Nephron progenitor cell (in vitro differentiated cells): ENCODE measurements around the gene FAM227B.

Experiments
- DNase-seq: peaks from one replicate; pipeline ENCODE4 v3.0.0; 2021
- H3K27ac Mint-ChIP-seq: 2 replicates; pipeline ENCODE4 v1.8.0; 2021; ENCODE audit warnings: mild to moderate bottlenecking, moderate library complexity, mixed read lengths
- H3K27me3 Mint-ChIP-seq: 2 replicates; pipeline ENCODE4 v1.8.0; 2021; ENCODE audit warnings: mild to moderate bottlenecking, low read depth, mixed read lengths; ENCODE audit not compliant: poor library complexity
- H3K36me3 Mint-ChIP-seq: 2 replicates; pipeline ENCODE4 v1.8.0; 2021; ENCODE audit warnings: low read depth, mixed read lengths
- H3K4me1 Mint-ChIP-seq: 2 replicates; pipeline ENCODE4 v1.8.0; 2021; ENCODE audit warnings: mixed read lengths
- H3K4me3 Mint-ChIP-seq: 2 replicates; pipeline ENCODE4 v1.8.0; 2021; ENCODE audit warnings: mild to moderate bottlenecking, moderate library complexity, mixed read lengths
- H3K9me3 Mint-ChIP-seq: 2 replicates; pipeline ENCODE4 v1.8.0; 2021; ENCODE audit warnings: mild to moderate bottlenecking, moderate library complexity, mixed read lengths
- TF ChIP-seq, protein P1 (sequence below): fragments of 200-600 bp; sonication (generic); IDR thresholded peaks from 2 replicates; pipeline ENCODE4 v1.5.0; 2021; ENCODE audit warnings: antibody characterized with exemption

The FAM227B gene

GRCh38 chr15:49506341-49506740, 114.3 kb downstream of the FAM227B start:
- peaks cover 10% of the 10 kb centered on the region for H3K36me3 Mint-ChIP-seq
- H3K27ac Mint-ChIP-seq = no peak overlapping the region
- TF ChIP-seq, protein P1, sequence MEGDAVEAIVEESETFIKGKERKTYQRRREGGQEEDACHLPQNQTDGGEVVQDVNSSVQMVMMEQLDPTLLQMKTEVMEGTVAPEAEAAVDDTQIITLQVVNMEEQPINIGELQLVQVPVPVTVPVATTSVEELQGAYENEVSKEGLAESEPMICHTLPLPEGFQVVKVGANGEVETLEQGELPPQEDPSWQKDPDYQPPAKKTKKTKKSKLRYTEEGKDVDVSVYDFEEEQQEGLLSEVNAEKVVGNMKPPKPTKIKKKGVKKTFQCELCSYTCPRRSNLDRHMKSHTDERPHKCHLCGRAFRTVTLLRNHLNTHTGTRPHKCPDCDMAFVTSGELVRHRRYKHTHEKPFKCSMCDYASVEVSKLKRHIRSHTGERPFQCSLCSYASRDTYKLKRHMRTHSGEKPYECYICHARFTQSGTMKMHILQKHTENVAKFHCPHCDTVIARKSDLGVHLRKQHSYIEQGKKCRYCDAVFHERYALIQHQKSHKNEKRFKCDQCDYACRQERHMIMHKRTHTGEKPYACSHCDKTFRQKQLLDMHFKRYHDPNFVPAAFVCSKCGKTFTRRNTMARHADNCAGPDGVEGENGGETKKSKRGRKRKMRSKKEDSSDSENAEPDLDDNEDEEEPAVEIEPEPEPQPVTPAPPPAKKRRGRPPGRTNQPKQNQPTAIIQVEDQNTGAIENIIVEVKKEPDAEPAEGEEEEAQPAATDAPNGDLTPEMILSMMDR = no peak
- DNase-seq = no peak
- H3K27me3 Mint-ChIP-seq = no peaks in the 10 kb centered on the region
- H3K4me3 Mint-ChIP-seq = no peak overlapping the region
- no peaks in the 10 kb centered on the region for H3K4me1 Mint-ChIP-seq
- peaks cover 20% of the 10 kb centered on the region for H3K9me3 Mint-ChIP-seq

DNA sequence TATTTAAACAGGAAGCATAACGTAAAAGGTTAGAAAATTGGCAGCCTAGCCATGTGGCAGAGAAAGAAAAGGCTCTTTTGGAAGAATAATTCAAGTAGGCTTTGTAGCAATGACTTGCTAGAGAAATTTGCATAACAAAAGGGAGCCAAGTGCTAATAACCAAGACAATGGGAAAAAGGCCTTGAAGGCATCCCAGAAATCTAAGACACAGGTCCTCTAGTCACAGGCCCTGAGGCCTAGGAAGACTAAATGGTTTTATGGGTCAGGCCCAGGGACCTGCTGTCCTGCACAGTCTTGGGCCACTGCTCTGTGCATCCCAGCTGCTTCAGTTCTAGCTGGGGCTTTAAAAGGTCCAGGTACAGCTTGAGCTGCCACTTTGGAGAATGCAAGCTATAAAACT, 119.0 kb downstream of the FAM227B start:
- H3K36me3 Mint-ChIP-seq = peaks cover 14% of the 10 kb centered on the region
- no peak overlapping the region for H3K27ac Mint-ChIP-seq
- TF ChIP-seq, protein P1 = no peak
- H3K9me3 Mint-ChIP-seq = peaks cover 30% of the 10 kb centered on the region
- no peaks in the 10 kb centered on the region for H3K27me3 Mint-ChIP-seq
- H3K4me3 Mint-ChIP-seq = no peak overlapping the region
- no peak for DNase-seq
- H3K4me1 Mint-ChIP-seq = no peaks in the 10 kb centered on the region

GRCh38 chr15:49495993-49496753, 124.4 kb downstream of the FAM227B start:
- no peak overlapping the region for H3K4me3 Mint-ChIP-seq

GRCh38 chr15:49494842-49495241, 125.8 kb downstream of the FAM227B start:
- Mint-ChIP-seq H3K27me3 (no peaks in the 10 kb centered on the region), H3K9me3 (peaks cover 3% of the 10 kb centered on the region)

More at GRCh38 chr15:49495993-49496753, 124.4 kb downstream of the FAM227B start:
- Mint-ChIP-seq H3K36me3 (peaks cover 2% of the 10 kb centered on the region), H3K9me3 (peaks cover 8% of the 10 kb centered on the region), H3K4me1 (no peaks in the 10 kb centered on the region), H3K27me3 (no peaks in the 10 kb centered on the region), H3K27ac (no peak overlapping the region)
- DNase-seq = no peak
- TF ChIP-seq, protein P1 = no peak

GRCh38 chr15:49492830-49493229, 127.8 kb downstream of the FAM227B start:
- Mint-ChIP-seq H3K27ac (no peak overlapping the region), H3K4me3 (no peak overlapping the region), H3K4me1 (no peaks in the 10 kb centered on the region), H3K9me3 (no peaks in the 10 kb centered on the region), H3K36me3 (no peaks in the 10 kb centered on the region), H3K27me3 (no peaks in the 10 kb centered on the region)
- TF ChIP-seq, protein P1 = no peak
- no peak for DNase-seq

More at GRCh38 chr15:49494842-49495241, 125.8 kb downstream of the FAM227B start:
- Mint-ChIP-seq H3K27ac (no peak overlapping the region), H3K4me3 (no peak overlapping the region), H3K36me3 (no peaks in the 10 kb centered on the region), H3K4me1 (no peaks in the 10 kb centered on the region)
- no peak for DNase-seq
- TF ChIP-seq, protein P1 = no peak

GRCh38 chr15:49492151-49492550, 128.5 kb downstream of the FAM227B start:
- DNase-seq = no peak
- H3K9me3 Mint-ChIP-seq = no peaks in the 10 kb centered on the region
- H3K4me3 Mint-ChIP-seq = no peak overlapping the region
- no peaks in the 10 kb centered on the region for H3K36me3 Mint-ChIP-seq
- H3K27me3 Mint-ChIP-seq = no peaks in the 10 kb centered on the region
- H3K4me1 Mint-ChIP-seq = no peaks in the 10 kb centered on the region
- TF ChIP-seq, protein P1 = no peak
- no peak overlapping the region for H3K27ac Mint-ChIP-seq
